Caco-2 (cell line): ENCODE measurements around the gene BHMT. TPM values are rescaled to one million over a fixed set of nuclear protein-coding genes. Genes with fewer than 3 reads are reported as not detected.

Source experiments
- BruUV-seq: library from RNA; stranded (reverse); fragments of 400-500 nt; replicated peaks from 2 replicates; lab custom pipeline; 2021; lab: Mats Ljungman, UMichigan
- CTCF ChIA-PET: fragments of 300-600 bp; sonication (Branson Sonifier 250); formaldehyde crosslinking; loops from one replicate; lab custom pipeline; 2022; ENCODE audit warnings: antibody characterized with exemption; lab: Charles Lee
- POLR2A ChIA-PET: fragments of 300-600 bp; sonication (Branson Sonifier 250); formaldehyde crosslinking; loops from one replicate; lab custom pipeline; 2022; ENCODE audit warnings: antibody characterized with exemption; lab: Charles Lee
- DNase-seq, 2 experiments: peaks; one replicate each; pipeline versions ENCODE4 v3.0.0 to v3.0.0-alpha.2; 2020 to 2022
- H3K27me3 ChIP-seq: replicated peaks from 2 replicates; pipeline ENCODE4 v1.6.0; 2011; ENCODE audit warnings: low read length; ENCODE audit not compliant: control insufficient read depth, insufficient read depth
- H3K36me3 ChIP-seq: 2 replicates; pipeline ENCODE4 v1.5.1; 2011; ENCODE audit warnings: low read length; ENCODE audit not compliant: control insufficient read depth, insufficient read depth
- H3K4me1 ChIP-seq: fragments of 250-450 bp; sonication (Bioruptor Pico); 2 replicates; pipeline ENCODE4 v1.5.1; 2020; ENCODE audit warnings: mild to moderate bottlenecking
- H3K4me3 ChIP-seq: 2 replicates; pipeline ENCODE4 v1.5.1; 2011; ENCODE audit warnings: low read depth, mild to moderate bottlenecking, control low read depth, low read length
- H3K9me3 ChIP-seq: fragments of 250-450 bp; sonication (Bioruptor Pico); 2 replicates; pipeline ENCODE4 v1.5.1; 2020; ENCODE audit warnings: mild to moderate bottlenecking, moderate library complexity
- H3K27ac Mint-ChIP-seq: one replicate; pipeline ENCODE4 v1.8.0; 2022; ENCODE audit warnings: mixed read lengths; ENCODE audit not compliant: unreplicated experiment
- H3K27me3 Mint-ChIP-seq: one replicate; pipeline ENCODE4 v1.8.0; 2022; ENCODE audit warnings: mixed read lengths; ENCODE audit not compliant: insufficient read depth, unreplicated experiment
- H3K36me3 Mint-ChIP-seq: one replicate; pipeline ENCODE4 v1.8.0; 2022; ENCODE audit warnings: mild to moderate bottlenecking, mixed read lengths; ENCODE audit not compliant: insufficient read depth, unreplicated experiment
- H3K4me1 Mint-ChIP-seq: one replicate; pipeline ENCODE4 v1.8.0; 2022; ENCODE audit warnings: low read depth, mixed read lengths; ENCODE audit not compliant: unreplicated experiment
- H3K4me3 Mint-ChIP-seq: one replicate; pipeline ENCODE4 v1.8.0; 2022; ENCODE audit warnings: mild to moderate bottlenecking, moderate library complexity, mixed read lengths; ENCODE audit not compliant: unreplicated experiment
- H3K9me3 Mint-ChIP-seq: one replicate; pipeline ENCODE4 v1.8.0; 2022; ENCODE audit warnings: mixed read lengths; ENCODE audit not compliant: unreplicated experiment
- intact Hi-C: fragments of 100-400 bp; cut with micrococcal nuclease; formaldehyde crosslinking; loops from one replicate; pipeline ENCODE4 v1.10.0; 2022; ENCODE audit not compliant: unreplicated experiment
- total RNA-seq: library from RNA; stranded (reverse); gene quantifications from 2 replicates; pipeline ENCODE4 v1.2.3, GENCODE V29; 2022
- TF ChIP-seq, protein P1 (sequence below), 2 experiments: fragments of 200-600 bp in 1 of 2; IDR thresholded peaks; 1 replicate in 1 of 2; 2 replicates in 1 of 2; pipeline versions ENCODE4 v1.5.1 to v1.8.0; 2011 to 2022; ENCODE audit warnings: antibody characterized with exemption in 1 of 2, control low read depth in 1 of 2, inconsistent platforms in 1 of 2, low read depth in 1 of 2, low read length in 1 of 2, mild to moderate bottlenecking in 1 of 2, moderate library complexity in 1 of 2; ENCODE audit not compliant: insufficient read depth in 1 of 2, severe bottlenecking in 1 of 2, unreplicated experiment in 1 of 2

The BHMT gene
- total RNA-seq, 1 experiment from 2014 or later = not detected

DNA sequence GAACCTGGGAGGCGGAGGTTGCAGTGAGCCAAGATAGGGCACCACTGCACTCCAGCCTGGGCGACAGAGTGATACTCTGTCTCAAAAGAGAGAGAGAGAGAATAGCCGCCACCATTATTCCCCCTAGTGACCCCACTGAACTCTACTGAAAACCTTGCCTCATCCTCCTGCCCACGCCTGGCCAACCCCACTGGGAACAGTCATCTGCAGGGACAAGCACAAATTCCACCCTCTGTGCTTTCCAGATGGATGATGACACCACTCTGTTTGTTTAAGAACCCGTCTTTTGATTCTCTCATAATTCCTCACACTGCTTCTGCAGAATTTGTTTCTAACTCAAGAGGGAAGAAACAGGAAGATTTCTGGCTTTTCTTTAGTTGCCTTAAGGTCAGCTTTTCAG, 29.8 kb upstream of the BHMT start:
- H3K27me3 Mint-ChIP-seq = peaks cover 9% of the 10 kb centered on the region
- H3K36me3 Mint-ChIP-seq = no peaks in the 10 kb centered on the region
- H3K27me3 ChIP-seq = no peaks in the 10 kb centered on the region; the same call in 1 of the 2 replicates
- no peak overlapping the region for H3K27ac Mint-ChIP-seq
- no TSS peak for BruUV-seq
- no peaks in the 10 kb centered on the region for H3K9me3 ChIP-seq
- intact Hi-C loops = no loop called here
- DNase-seq = no peak
- no peak overlapping the region for H3K4me3 ChIP-seq
- H3K36me3 ChIP-seq = no peaks in the 10 kb centered on the region
- H3K4me1 ChIP-seq = no peaks in the 10 kb centered on the region
- TF ChIP-seq, protein P1, sequence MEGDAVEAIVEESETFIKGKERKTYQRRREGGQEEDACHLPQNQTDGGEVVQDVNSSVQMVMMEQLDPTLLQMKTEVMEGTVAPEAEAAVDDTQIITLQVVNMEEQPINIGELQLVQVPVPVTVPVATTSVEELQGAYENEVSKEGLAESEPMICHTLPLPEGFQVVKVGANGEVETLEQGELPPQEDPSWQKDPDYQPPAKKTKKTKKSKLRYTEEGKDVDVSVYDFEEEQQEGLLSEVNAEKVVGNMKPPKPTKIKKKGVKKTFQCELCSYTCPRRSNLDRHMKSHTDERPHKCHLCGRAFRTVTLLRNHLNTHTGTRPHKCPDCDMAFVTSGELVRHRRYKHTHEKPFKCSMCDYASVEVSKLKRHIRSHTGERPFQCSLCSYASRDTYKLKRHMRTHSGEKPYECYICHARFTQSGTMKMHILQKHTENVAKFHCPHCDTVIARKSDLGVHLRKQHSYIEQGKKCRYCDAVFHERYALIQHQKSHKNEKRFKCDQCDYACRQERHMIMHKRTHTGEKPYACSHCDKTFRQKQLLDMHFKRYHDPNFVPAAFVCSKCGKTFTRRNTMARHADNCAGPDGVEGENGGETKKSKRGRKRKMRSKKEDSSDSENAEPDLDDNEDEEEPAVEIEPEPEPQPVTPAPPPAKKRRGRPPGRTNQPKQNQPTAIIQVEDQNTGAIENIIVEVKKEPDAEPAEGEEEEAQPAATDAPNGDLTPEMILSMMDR (IDR thresholded peaks at IDR 0.05; ENCODE audit: insufficient read depth in 1 of 2, low read depth in 1 of 2, low read length in 1 of 2, severe bottlenecking in 1 of 2, unreplicated experiment in 1 of 2) = no peak
- no peaks in the 10 kb centered on the region for H3K4me1 Mint-ChIP-seq
- no peaks in the 10 kb centered on the region for H3K9me3 Mint-ChIP-seq
- ChIA-PET POLR2A (no interaction called here), CTCF (no interaction called here)
- no peak overlapping the region for H3K4me3 Mint-ChIP-seq

- CTCF ChIA-PET = no interaction called here
- POLR2A ChIA-PET = no interaction called here
- intact Hi-C loops = no loop called here
These were observed 25.5 kb upstream of the BHMT start for GRCh38 chr5:79086116-79086515.

GRCh38 chr5:79088507-79088906, 23.1 kb upstream of the BHMT start:
- Mint-ChIP-seq H3K27me3 (peaks cover 4% of the 10 kb centered on the region), H3K9me3 (no peaks in the 10 kb centered on the region), H3K4me3 (no peak overlapping the region), H3K27ac (no peak overlapping the region), H3K36me3 (no peaks in the 10 kb centered on the region), H3K4me1 (peaks cover under 1% of the 10 kb centered on the region)
- intact Hi-C loops = no loop called here
- H3K36me3 ChIP-seq = no peaks in the 10 kb centered on the region
- no peaks in the 10 kb centered on the region; the same call in 1 of the 2 replicates for H3K9me3 ChIP-seq
- BruUV-seq = no TSS peak
- H3K4me1 ChIP-seq = no peaks in the 10 kb centered on the region
- TF ChIP-seq, protein P1 (IDR thresholded peaks at IDR 0.05; ENCODE audit: insufficient read depth in 1 of 2, low read depth in 1 of 2, low read length in 1 of 2, severe bottlenecking in 1 of 2, unreplicated experiment in 1 of 2) = no peak
- H3K27me3 ChIP-seq = no peaks in the 10 kb centered on the region; the same call in none of the 2 replicates
- no peak for DNase-seq
- no peak overlapping the region for H3K4me3 ChIP-seq
- ChIA-PET CTCF (no interaction called here), POLR2A (no interaction called here)

More at GRCh38 chr5:79086116-79086515, 25.5 kb upstream of the BHMT start:
- Histone ChIP-seq H3K36me3 (no peaks in the 10 kb centered on the region), H3K4me1 (no peaks in the 10 kb centered on the region), H3K27me3 (no peaks in the 10 kb centered on the region; the same call in none of the 2 replicates), H3K9me3 (no peaks in the 10 kb centered on the region; the same call in 1 of the 2 replicates), H3K4me3 (no peak overlapping the region)
- Mint-ChIP-seq H3K27me3 (peaks cover 4% of the 10 kb centered on the region), H3K4me3 (no peak overlapping the region), H3K4me1 (no peaks in the 10 kb centered on the region), H3K36me3 (no peaks in the 10 kb centered on the region), H3K27ac (no peak overlapping the region), H3K9me3 (no peaks in the 10 kb centered on the region)
- no peak for DNase-seq
- no TSS peak for BruUV-seq
- TF ChIP-seq, protein P1 (IDR thresholded peaks at IDR 0.05; ENCODE audit: insufficient read depth in 1 of 2, low read depth in 1 of 2, low read length in 1 of 2, severe bottlenecking in 1 of 2, unreplicated experiment in 1 of 2) = no peak
